B cell (primary cell): ENCODE results near the gene MCUB. TPM values are rescaled to one million over a fixed set of nuclear protein-coding genes. Genes with fewer than 3 reads are reported as not detected.

Experiments
- ATAC-seq: fragments of 200-7000 bp; cut with Tn5 transposase; one replicate; pipeline ENCODE4 v1.10.0; 2021; ENCODE audit warnings: low read depth, mild to moderate bottlenecking, moderate number of reproducible peaks, moderate library complexity
- CTCF ChIA-PET: fragments of 350-600 bp; sonication (Branson Sonifier 250); formaldehyde crosslinking; loops from one replicate; lab custom pipeline; 2021; ENCODE audit warnings: antibody characterized with exemption, inconsistent platforms; lab: Charles Lee
- POLR2A ChIA-PET: fragments of 350-600 bp; sonication (Branson Sonifier 250); formaldehyde crosslinking; loops from one replicate; lab custom pipeline; 2021; ENCODE audit warnings: antibody characterized with exemption; lab: Charles Lee
- DNase-seq: peaks from one replicate; pipeline ENCODE4 v3.0.0; 2013
- H2AFZ ChIP-seq: 2 replicates; pipeline ENCODE4 v1.6.1; 2012; ENCODE audit warnings: mild to moderate bottlenecking, low read depth, low read length; ENCODE audit not compliant: insufficient read depth, poor library complexity, severe bottlenecking
- H3K27ac ChIP-seq, 2 donors: 1 replicate in 1 of 2; 2 replicates in 1 of 2; pipeline ENCODE4 v1.5.1; 2012 to 2013; ENCODE audit warnings: low read length in 2 of 2, mild to moderate bottlenecking in 2 of 2, moderate library complexity in 1 of 2
- H3K27me3 ChIP-seq, 4 experiments: fragments of 200-600 bp in 1 of 4; sonication (generic) in 1 of 4; replicated peaks in 1 of 4; 1 replicate in 2 of 4; 2 replicates in 2 of 4; pipeline versions ENCODE4 v1.6.1 to v1.7.0; 2013 to 2016; ENCODE audit warnings: low read length in 3 of 4, mild to moderate bottlenecking in 2 of 4, mixed read lengths in 1 of 4, moderate library complexity in 1 of 4; ENCODE audit not compliant: insufficient read depth in 4 of 4, control insufficient read depth in 3 of 4; ENCODE audit errors: control extremely low read depth in 1 of 4
- H3K36me3 ChIP-seq, 2 experiments: replicated peaks in 1 of 2; 1 replicate in 1 of 2; 2 replicates in 1 of 2; pipeline versions ENCODE4 v1.6.1 to v1.7.1; 2013; ENCODE audit warnings: low read length in 1 of 2; ENCODE audit not compliant: insufficient read depth in 2 of 2, control insufficient read depth in 1 of 2; ENCODE audit errors: control extremely low read depth in 1 of 2, extremely low read depth in 1 of 2
- H3K4me1 ChIP-seq, 2 donors: fragments of 200-600 bp in 1 of 2; sonication (generic) in 1 of 2; 1 replicate in 1 of 2; 2 replicates in 1 of 2; pipeline versions ENCODE4 v1.5.1 to v1.6.1; 2013 to 2017; ENCODE audit warnings: low read length in 2 of 2; ENCODE audit not compliant: control insufficient read depth in 2 of 2, insufficient read depth in 2 of 2
- H3K4me2 ChIP-seq: replicated peaks from 2 replicates; pipeline ENCODE3; 2012; ENCODE audit warnings: mild to moderate bottlenecking, low read depth, low read length; ENCODE audit not compliant: poor library complexity, severe bottlenecking
- H3K4me3 ChIP-seq, 5 experiments: fragments of 200-600 bp in 1 of 5; sonication (generic) in 1 of 5; 1 replicate in 3 of 5; 2 replicates in 2 of 5; pipeline versions ENCODE4 v1.5.1 to v1.7.0; 2011 to 2016; ENCODE audit warnings: low read length in 4 of 5, mild to moderate bottlenecking in 4 of 5, low read depth in 2 of 5, control low read depth in 1 of 5, moderate library complexity in 1 of 5; ENCODE audit not compliant: insufficient read depth in 1 of 5; ENCODE audit errors: control extremely low read depth in 1 of 5, extremely low read depth in 1 of 5
- H3K79me2 ChIP-seq: fragments of 200-600 bp; sonication (generic); one replicate; pipeline ENCODE4 v1.6.0; 2016; ENCODE audit warnings: low read length; ENCODE audit not compliant: control insufficient read depth, insufficient read depth
- H3K9ac ChIP-seq: fragments of 200-600 bp; sonication (generic); 2 replicates; pipeline ENCODE4 v1.6.1; 2017; ENCODE audit warnings: mild to moderate bottlenecking, low read length, moderate library complexity
- H3K9me3 ChIP-seq, 3 donors: one replicate each; pipeline versions ENCODE4 v1.6.1 to v1.7.1; 2013; ENCODE audit warnings: low read length in 2 of 3; ENCODE audit not compliant: control insufficient read depth in 2 of 3, insufficient read depth in 1 of 3; ENCODE audit errors: control extremely low read depth in 1 of 3
- H4K20me1 ChIP-seq: 2 replicates; pipeline ENCODE4 v1.6.0; 2012; ENCODE audit warnings: mild to moderate bottlenecking, low read length; ENCODE audit not compliant: insufficient read depth, control insufficient read depth, poor library complexity, severe bottlenecking
- H3K27ac Mint-ChIP-seq: one replicate; pipeline ENCODE4 v1.8.0; 2021; ENCODE audit warnings: mixed read lengths
- H3K27me3 Mint-ChIP-seq: one replicate; pipeline ENCODE4 v1.8.0; 2021; ENCODE audit warnings: mixed read lengths
- H3K4me1 Mint-ChIP-seq: one replicate; pipeline ENCODE4 v1.8.0; 2021; ENCODE audit warnings: mixed read lengths
- H3K4me3 Mint-ChIP-seq: one replicate; pipeline ENCODE4 v1.8.0; 2021; ENCODE audit warnings: mixed read lengths
- H3K9me3 Mint-ChIP-seq: one replicate; pipeline ENCODE4 v1.8.0; 2022; ENCODE audit warnings: mixed read lengths; ENCODE audit not compliant: insufficient read depth
- CTCF ChIP-seq: fragments of 200-600 bp; IDR thresholded peaks from one replicate; pipeline ENCODE4 v1.8.0; 2022; ENCODE audit warnings: antibody characterized with exemption, mild to moderate bottlenecking
- EZH2 ChIP-seq: IDR thresholded peaks from 2 replicates; pipeline ENCODE4 v1.6.1; 2012; ENCODE audit warnings: borderline replicate concordance, low read depth, mild to moderate bottlenecking, moderate library complexity, low read length; ENCODE audit not compliant: insufficient read depth, poor library complexity, severe bottlenecking
- WGBS: methylation state at CpG from one replicate; pipeline ENCODE4 v1.1.5; 2013; ENCODE audit warnings: missing lambda C conversion rate; ENCODE audit not compliant: insufficient coverage; 5-methylcytosine and 5-hydroxymethylcytosine counted together
- intact Hi-C: fragments of 100-400 bp; cut with micrococcal nuclease; formaldehyde crosslinking; loops from one replicate; pipeline ENCODE4 v1.10.0; 2022
- polyA plus RNA-seq: library from polyadenylated mRNA; depleted of rRNA; stranded (reverse); fragments of >200 nt; gene quantifications from 2 replicates; pipeline ENCODE4 v1.2.3, GENCODE V29; 2012
- total RNA-seq, 2 donors: library from RNA; stranded (reverse); fragments of 120-200 nt in 1 of 2; gene quantifications; 1 replicate in 1 of 2; 2 replicates in 1 of 2; pipeline versions ENCODE4 v1.2.3 to v1.2.4, GENCODE V29; 2013 to 2022

MCUB gene
- total and polyA plus RNA-seq, 2 donors (not counting 1 experiment from before 2014, with no cell fraction given): 59.3 to 114 TPM

- no peak overlapping the region for H3K4me3 Mint-ChIP-seq
- intact Hi-C loops: no loop called here
- H3K9me3 Mint-ChIP-seq: no peaks in the 10 kb centered on the region
Observed at GRCh38 chr4:109627361-109627760, 67.3 kb downstream of the MCUB start.

GRCh38 chr4:109629775-109630174, 69.7 kb downstream of the MCUB start:
- Histone ChIP-seq H3K4me3 (no peak overlapping the region), H2AFZ (no peak overlapping the region), H3K4me1 (peaks cover 6% of the 10 kb centered on the region in 2 donors), H3K27ac (no peak overlapping the region), H4K20me1 (peaks cover 25% of the 10 kb centered on the region), H3K79me2 (peaks cover 46% of the 10 kb centered on the region), H3K9me3 (no peaks in the 10 kb centered on the region), H3K4me2 (no peak overlapping the region), H3K36me3 (no peaks in the 10 kb centered on the region), H3K27me3 (no peaks in the 10 kb centered on the region), H3K9ac (no peak overlapping the region)
- Mint-ChIP-seq H3K4me3 (no peak overlapping the region), H3K9me3 (no peaks in the 10 kb centered on the region), H3K27ac (peak overlapping the region; percentile 15), H3K4me1 (peaks cover 26% of the 10 kb centered on the region), H3K27me3 (no peaks in the 10 kb centered on the region)
- TF ChIP-seq CTCF (no peak), EZH2 (no peak)
- CTCF ChIA-PET: no interaction called here
- POLR2A ChIA-PET: no interaction called here
- DNase-seq (no peak), ATAC-seq (no peak)
- intact Hi-C loops: no loop called here
- no CpG with 5 or more reads among the region's 4 CpGs for WGBS

More at GRCh38 chr4:109627361-109627760, 67.3 kb downstream of the MCUB start:
- DNase-seq (no peak), ATAC-seq (no peak)
- Histone ChIP-seq H3K9me3 (no peaks in the 10 kb centered on the region), H3K4me1 (peaks cover 6% of the 10 kb centered on the region in 2 donors), H4K20me1 (peaks cover 48% of the 10 kb centered on the region), H3K4me3 (no peak overlapping the region), H3K27me3 (no peaks in the 10 kb centered on the region), H3K79me2 (peaks cover 43% of the 10 kb centered on the region), H3K36me3 (no peaks in the 10 kb centered on the region), H3K4me2 (no peak overlapping the region), H3K27ac (no peak overlapping the region), H3K9ac (no peak overlapping the region), H2AFZ (no peak overlapping the region)
- no peak overlapping the region for H3K27ac Mint-ChIP-seq
- ChIA-PET POLR2A (interaction anchor here (0.6 kb wide), 1 partner anchor 11 kb away, joined by 3 read pairs; no protein-coding TSS in a partner anchor), CTCF (no interaction called here)
- no peaks in the 10 kb centered on the region for H3K27me3 Mint-ChIP-seq
- TF ChIP-seq CTCF: no peak
- no peak for TF ChIP-seq EZH2
- peaks cover 32% of the 10 kb centered on the region for H3K4me1 Mint-ChIP-seq
- 100% methylated on average over 4 of the region's 4 CpGs for WGBS
